K562 (cell line): ENCODE results near the gene KIF6.

Experiments
- BHLHE40 ChIP-seq: IDR thresholded peaks from 2 replicates; pipeline ENCODE4 v1.6.1; 2011; ENCODE audit warnings: low read length, improper control_type of control experiment
- ELF1 ChIP-seq: fragments of 200-800 bp; sonication (Bioruptor generic); IDR thresholded peaks from 2 replicates; pipeline ENCODE4 v1.6.1; 2016; ENCODE audit warnings: missing genetic modification characterization, missing compliant biosample characterization
- ETV1 ChIP-seq: fragments of 450-650 bp; conservative IDR thresholded peaks from 2 replicates; pipeline ENCODE4 v1.6.1; 2016; ENCODE audit warnings: missing genetic modification characterization, control low read depth, low read depth, missing compliant biosample characterization
- GABPB1 ChIP-seq: sonication (generic); formaldehyde crosslinking; IDR thresholded peaks from 2 replicates; pipeline ENCODE4 v1.8.0; 2022; ENCODE audit warnings: mild to moderate bottlenecking, missing genetic modification reagents
- HCFC1 ChIP-seq: IDR thresholded peaks from 2 replicates; pipeline ENCODE4 v1.6.1; 2012; ENCODE audit warnings: low read depth, low read length, improper control_type of control experiment
- JUND ChIP-seq, 2 experiments: IDR thresholded peaks; 2 replicates in 1 of 2; 3 replicates in 1 of 2; pipeline ENCODE4 v1.6.1; 2011; ENCODE audit warnings: borderline replicate concordance in 2 of 2, low read depth in 2 of 2, low read length in 2 of 2, improper control_type of control experiment in 1 of 2, missing biosample characterization in 1 of 2, missing genetic modification characterization in 1 of 2, missing genetic modification reagents in 1 of 2
- KLF16 ChIP-seq: IDR thresholded peaks from 2 replicates; pipeline ENCODE4 v1.6.1; 2016; ENCODE audit warnings: antibody characterized with exemption
- NONO ChIP-seq, 2 experiments: fragments of 200-400 bp in 1 of 2; fragments of 450-650 bp in 1 of 2; formaldehyde crosslinking in 1 of 2; IDR thresholded peaks; 2 replicates each; pipeline ENCODE4 v1.6.1; 2017; ENCODE audit warnings: low read depth in 2 of 2, mild to moderate bottlenecking in 2 of 2, moderate library complexity in 2 of 2, low read length in 1 of 2
- U2AF2 ChIP-seq: fragments of 200-400 bp; formaldehyde crosslinking; optimal IDR thresholded peaks from 2 replicates; pipeline ENCODE3; 2017; ENCODE audit warnings: low read depth, mild to moderate bottlenecking, low read length
- ZBTB2 ChIP-seq: fragments of 450-650 bp; IDR thresholded peaks from 2 replicates; pipeline ENCODE4 v1.6.1; 2016; ENCODE audit warnings: antibody characterized with exemption
- ZNF830 ChIP-seq: fragments of 250-450 bp; sonication (Bioruptor Pico); IDR thresholded peaks from 2 replicates; pipeline ENCODE4 v1.5.0; 2021; ENCODE audit warnings: mild to moderate bottlenecking
- TF ChIP-seq, protein P1 (sequence below), 3 experiments: IDR thresholded peaks in 2 of 3; conservative IDR thresholded peaks in 1 of 3; 2 replicates each; pipeline ENCODE4 v1.5.1; 2011 to 2012; ENCODE audit warnings: low read length in 3 of 3, mild to moderate bottlenecking in 3 of 3, control low read depth in 2 of 3, improper control_type of control experiment in 1 of 3, inconsistent platforms in 1 of 3, low read depth in 1 of 3, mixed read lengths in 1 of 3, moderate library complexity in 1 of 3; ENCODE audit not compliant: insufficient read depth in 2 of 3

GRCh38 chr6:39420300-39421265 lies 304.6 kb downstream of the KIF6 start:
- TF ChIP-seq GABPB1 (CRISPR knock-in tag): no peak
- TF ChIP-seq KLF16: no peak
- no peak for TF ChIP-seq ZNF830 (CRISPR knock-in tag)
- TF ChIP-seq, protein P1, sequence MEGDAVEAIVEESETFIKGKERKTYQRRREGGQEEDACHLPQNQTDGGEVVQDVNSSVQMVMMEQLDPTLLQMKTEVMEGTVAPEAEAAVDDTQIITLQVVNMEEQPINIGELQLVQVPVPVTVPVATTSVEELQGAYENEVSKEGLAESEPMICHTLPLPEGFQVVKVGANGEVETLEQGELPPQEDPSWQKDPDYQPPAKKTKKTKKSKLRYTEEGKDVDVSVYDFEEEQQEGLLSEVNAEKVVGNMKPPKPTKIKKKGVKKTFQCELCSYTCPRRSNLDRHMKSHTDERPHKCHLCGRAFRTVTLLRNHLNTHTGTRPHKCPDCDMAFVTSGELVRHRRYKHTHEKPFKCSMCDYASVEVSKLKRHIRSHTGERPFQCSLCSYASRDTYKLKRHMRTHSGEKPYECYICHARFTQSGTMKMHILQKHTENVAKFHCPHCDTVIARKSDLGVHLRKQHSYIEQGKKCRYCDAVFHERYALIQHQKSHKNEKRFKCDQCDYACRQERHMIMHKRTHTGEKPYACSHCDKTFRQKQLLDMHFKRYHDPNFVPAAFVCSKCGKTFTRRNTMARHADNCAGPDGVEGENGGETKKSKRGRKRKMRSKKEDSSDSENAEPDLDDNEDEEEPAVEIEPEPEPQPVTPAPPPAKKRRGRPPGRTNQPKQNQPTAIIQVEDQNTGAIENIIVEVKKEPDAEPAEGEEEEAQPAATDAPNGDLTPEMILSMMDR (IDR thresholded peaks at IDR 0.05 in 2 of 3, conservative IDR thresholded peaks at IDR 0.05 in 1 of 3; ENCODE audit: insufficient read depth in 2 of 3, low read depth in 1 of 3, low read length in 3 of 3): no peak
- TF ChIP-seq BHLHE40: no peak
- no peak for TF ChIP-seq NONO (IDR thresholded peaks at IDR 0.05; ENCODE audit: low read depth in 2 of 2, low read length in 1 of 2)
- no peak for TF ChIP-seq U2AF2
- no peak for TF ChIP-seq ELF1 (tag)
- TF ChIP-seq ZBTB2: no peak
- TF ChIP-seq HCFC1: no peak
- TF ChIP-seq JUND (IDR thresholded peaks at IDR 0.05; ENCODE audit: borderline replicate concordance, low read depth, low read length): no peak
- no peak for TF ChIP-seq JUND (tag; IDR thresholded peaks at IDR 0.05; ENCODE audit: borderline replicate concordance, low read depth, low read length)
- TF ChIP-seq ETV1: no peak
